Memory B cell (primary cell): Measurements from ENCODE around the gene UBE2E1.
"Not testable (repeated sequence)": the region's sequence is repeated elsewhere in the genome, so short reads cannot be mapped to it uniquely, and the experiment has no call there.

Experiments used
- ATAC-seq: fragments of 150-1000 bp; cut with Tn5 transposase; 2 replicates; pipeline ENCODE4 v1.10.0; 2021; ENCODE audit warnings: low read depth, mild to moderate bottlenecking, moderate library complexity
- DNase-seq, 2 donors: peaks; one replicate each; pipeline ENCODE4 v3.0.0; 2022; ENCODE audit warnings: low spot score in 2 of 2
- H3K27ac Mint-ChIP-seq: one replicate; pipeline ENCODE4 v1.8.0; 2022; ENCODE audit warnings: mild to moderate bottlenecking, moderate library complexity, mixed read lengths
- H3K27me3 Mint-ChIP-seq: one replicate; pipeline ENCODE4 v1.8.0; 2022; ENCODE audit warnings: mixed read lengths
- H3K36me3 Mint-ChIP-seq: one replicate; pipeline ENCODE4 v1.8.0; 2022; ENCODE audit warnings: mild to moderate bottlenecking, mixed read lengths
- H3K4me1 Mint-ChIP-seq: one replicate; pipeline ENCODE4 v1.8.0; 2022; ENCODE audit warnings: mixed read lengths
- H3K4me3 Mint-ChIP-seq: one replicate; pipeline ENCODE4 v1.8.0; 2022; ENCODE audit warnings: mild to moderate bottlenecking, moderate library complexity, mixed read lengths
- H3K9me3 Mint-ChIP-seq: one replicate; pipeline ENCODE4 v1.8.0; 2022; ENCODE audit warnings: mixed read lengths

UBE2E1 gene

GRCh38 chr3:23865595-23866396 is 60.0 kb downstream of the UBE2E1 start:
- Mint-ChIP-seq H3K27ac (peak overlapping the region; percentile 85), H3K36me3 (peaks cover 15% of the 10 kb centered on the region), H3K27me3 (no peaks in the 10 kb centered on the region), H3K9me3 (no peaks in the 10 kb centered on the region), H3K4me3 (no peak overlapping the region), H3K4me1 (peaks cover 27% of the 10 kb centered on the region)
- DNase-seq (no peak), ATAC-seq (peak; percentile 42)

- ATAC-seq (no peak), DNase-seq (no peak)
- Mint-ChIP-seq H3K9me3 (no peaks in the 10 kb centered on the region), H3K4me3 (no peak overlapping the region), H3K27me3 (no peaks in the 10 kb centered on the region), H3K36me3 (peaks cover 10% of the 10 kb centered on the region), H3K4me1 (peaks cover 27% of the 10 kb centered on the region), H3K27ac (no peak overlapping the region)
Observed at GRCh38 chr3:23867400-23867799, 61.6 kb downstream of the UBE2E1 start.

- peaks cover 10% of the 10 kb centered on the region for H3K36me3 Mint-ChIP-seq
- no peak overlapping the region for H3K4me3 Mint-ChIP-seq
- ATAC-seq, result no peak
- no peak overlapping the region for H3K27ac Mint-ChIP-seq
- peaks cover 27% of the 10 kb centered on the region for H3K4me1 Mint-ChIP-seq
- DNase-seq, result no peak
- H3K27me3 Mint-ChIP-seq, result no peaks in the 10 kb centered on the region
- H3K9me3 Mint-ChIP-seq, result no peaks in the 10 kb centered on the region
Observed at GRCh38 chr3:23867838-23868237, 62.1 kb downstream of the UBE2E1 start.

DNA sequence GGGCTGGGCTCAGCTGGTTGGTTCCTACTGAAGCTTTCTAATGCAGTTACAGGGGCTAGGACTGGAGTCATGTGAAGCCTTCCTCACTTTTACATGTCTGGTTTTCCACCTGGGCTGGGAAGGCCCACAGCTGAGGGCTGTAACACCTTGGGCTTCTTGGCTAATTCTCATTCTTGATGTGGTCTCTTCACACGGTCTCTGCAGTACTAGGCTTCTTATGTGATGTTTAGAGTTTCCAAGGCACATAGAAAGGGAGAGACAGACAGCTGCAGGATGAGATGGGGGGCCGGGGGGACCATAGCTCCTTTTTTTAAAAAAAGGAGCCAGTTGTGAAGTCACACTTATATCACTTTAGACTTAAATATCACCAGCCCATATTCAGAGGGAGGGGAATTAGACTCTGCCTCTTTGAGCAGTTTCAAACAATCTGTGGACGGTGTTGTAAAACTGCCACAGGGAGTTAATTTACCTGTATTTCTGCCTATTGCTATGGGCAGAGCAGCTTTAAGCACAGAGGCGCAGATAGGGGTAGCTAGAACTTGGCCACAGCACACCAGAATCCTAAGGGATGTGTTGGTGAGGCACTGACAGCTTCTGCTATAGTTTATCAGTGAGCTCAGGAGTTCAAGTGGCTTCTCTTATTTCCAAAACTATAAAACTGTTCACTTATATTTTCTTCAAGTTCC is 64.4 kb downstream of the UBE2E1 start:
- DNase-seq (no peak), ATAC-seq (no peak)
- H3K4me1 Mint-ChIP-seq, result peaks cover 33% of the 10 kb centered on the region
- no peaks in the 10 kb centered on the region for H3K36me3 Mint-ChIP-seq
- no peak overlapping the region for H3K4me3 Mint-ChIP-seq
- H3K27me3 Mint-ChIP-seq, result no peaks in the 10 kb centered on the region
- no peak overlapping the region for H3K27ac Mint-ChIP-seq
- H3K9me3 Mint-ChIP-seq, result no peaks in the 10 kb centered on the region

DNA sequence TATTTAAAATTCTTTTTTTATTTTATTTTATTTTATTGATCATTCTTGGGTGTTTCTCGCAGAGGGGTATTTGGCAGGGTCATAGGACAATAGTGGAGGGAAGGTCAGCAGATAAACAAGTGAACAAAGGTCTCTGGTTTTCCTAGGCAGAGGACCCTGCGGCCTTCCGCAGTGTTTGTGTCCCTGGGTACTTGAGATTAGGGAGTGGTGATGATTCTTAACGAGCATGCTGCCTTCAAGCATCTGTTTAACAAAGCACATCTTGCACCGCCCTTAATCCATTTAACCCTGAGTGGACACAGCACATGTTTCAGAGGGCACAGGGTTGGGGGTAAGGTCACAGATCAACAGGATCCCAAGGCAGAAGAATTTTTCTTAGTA is 64.9 kb downstream of the UBE2E1 start:
- not testable (repeated sequence) for H3K9me3 Mint-ChIP-seq, DNase-seq, ATAC-seq, H3K27me3 Mint-ChIP-seq, H3K36me3 Mint-ChIP-seq, H3K4me3 Mint-ChIP-seq, H3K27ac Mint-ChIP-seq
- H3K4me1 Mint-ChIP-seq, result peaks cover 29% of the 10 kb centered on the region

GRCh38 chr3:23871361-23871760 is 65.6 kb downstream of the UBE2E1 start:
- peaks cover 28% of the 10 kb centered on the region for H3K4me1 Mint-ChIP-seq
- DNase-seq, H3K4me3 Mint-ChIP-seq, H3K27ac Mint-ChIP-seq, H3K36me3 Mint-ChIP-seq, ATAC-seq, H3K9me3 Mint-ChIP-seq, H3K27me3 Mint-ChIP-seq: not testable (repeated sequence)

- Mint-ChIP-seq H3K27ac (no peak overlapping the region), H3K36me3 (no peaks in the 10 kb centered on the region), H3K27me3 (no peaks in the 10 kb centered on the region), H3K4me1 (peaks cover 32% of the 10 kb centered on the region), H3K9me3 (no peaks in the 10 kb centered on the region), H3K4me3 (no peak overlapping the region)
- ATAC-seq, result no peak
- DNase-seq, result no peak
Observed at GRCh38 chr3:23872330-23872729, 66.6 kb downstream of the UBE2E1 start.

DNA sequence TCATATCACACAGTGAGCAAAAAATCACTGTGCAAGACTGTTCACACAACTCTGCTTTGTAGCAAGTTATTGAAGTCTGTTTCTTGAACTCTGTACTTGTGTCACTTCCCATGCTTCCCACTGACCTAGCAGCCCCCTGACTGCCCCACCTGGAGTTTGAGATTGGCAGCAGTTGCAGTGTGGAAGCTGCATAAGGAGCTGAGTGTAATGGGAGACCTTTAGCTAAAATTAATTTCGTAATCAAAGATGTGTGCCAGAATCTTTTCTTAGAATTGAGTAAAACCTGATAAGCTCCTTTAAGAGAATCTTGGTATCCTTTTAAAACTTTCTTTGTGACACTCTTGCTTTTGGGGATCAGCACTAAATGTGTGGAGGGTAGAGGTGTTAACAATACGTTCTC is 68.2 kb downstream of the UBE2E1 start:
- Mint-ChIP-seq H3K4me1 (peaks cover 31% of the 10 kb centered on the region), H3K27ac (peak overlapping the region; percentile 37), H3K27me3 (no peaks in the 10 kb centered on the region), H3K9me3 (no peaks in the 10 kb centered on the region), H3K4me3 (no peak overlapping the region), H3K36me3 (no peaks in the 10 kb centered on the region)
- no peak for ATAC-seq
- DNase-seq, result no peak

DNA sequence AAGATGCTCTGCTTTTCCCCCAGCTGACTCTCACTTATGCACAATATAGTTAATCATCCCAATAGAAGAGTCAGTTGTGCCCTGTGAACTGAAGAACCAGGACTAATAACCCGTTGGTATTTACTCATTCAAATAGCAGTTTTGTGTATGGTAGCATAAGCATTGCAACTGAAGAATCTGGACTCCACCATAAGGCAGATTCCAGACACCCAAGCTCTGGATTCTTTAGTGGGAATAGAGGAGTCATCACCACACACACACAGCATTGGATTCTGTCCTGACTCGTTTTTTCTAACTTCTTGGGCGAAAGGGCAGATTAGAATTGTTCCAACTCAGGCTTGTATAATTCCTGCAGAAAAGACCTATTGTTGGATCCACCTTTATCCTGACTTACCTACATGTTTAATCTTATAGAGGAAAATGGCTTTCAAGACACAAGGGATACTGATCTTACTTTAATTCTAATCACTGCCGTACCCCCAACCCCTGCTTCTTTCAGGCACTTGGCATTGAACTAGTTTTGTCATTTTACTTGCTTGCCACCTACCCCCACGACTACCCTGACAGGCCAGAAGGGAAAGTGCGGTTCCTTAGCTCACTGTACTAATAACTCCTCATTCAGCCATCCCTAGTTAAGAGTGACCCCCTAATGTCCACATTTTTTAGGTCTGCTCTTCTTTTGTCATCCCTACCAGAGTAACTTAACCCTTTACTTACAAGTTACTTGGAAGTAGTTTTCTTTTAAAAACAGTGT is 68.8 kb downstream of the UBE2E1 start:
- peaks cover 31% of the 10 kb centered on the region for H3K4me1 Mint-ChIP-seq
- DNase-seq (no peak), ATAC-seq (no peak)
- no peaks in the 10 kb centered on the region for H3K27me3 Mint-ChIP-seq
- no peak overlapping the region for H3K4me3 Mint-ChIP-seq
- H3K36me3 Mint-ChIP-seq, result no peaks in the 10 kb centered on the region
- H3K9me3 Mint-ChIP-seq, result no peaks in the 10 kb centered on the region
- H3K27ac Mint-ChIP-seq, result peak overlapping the region; percentile 37

DNA sequence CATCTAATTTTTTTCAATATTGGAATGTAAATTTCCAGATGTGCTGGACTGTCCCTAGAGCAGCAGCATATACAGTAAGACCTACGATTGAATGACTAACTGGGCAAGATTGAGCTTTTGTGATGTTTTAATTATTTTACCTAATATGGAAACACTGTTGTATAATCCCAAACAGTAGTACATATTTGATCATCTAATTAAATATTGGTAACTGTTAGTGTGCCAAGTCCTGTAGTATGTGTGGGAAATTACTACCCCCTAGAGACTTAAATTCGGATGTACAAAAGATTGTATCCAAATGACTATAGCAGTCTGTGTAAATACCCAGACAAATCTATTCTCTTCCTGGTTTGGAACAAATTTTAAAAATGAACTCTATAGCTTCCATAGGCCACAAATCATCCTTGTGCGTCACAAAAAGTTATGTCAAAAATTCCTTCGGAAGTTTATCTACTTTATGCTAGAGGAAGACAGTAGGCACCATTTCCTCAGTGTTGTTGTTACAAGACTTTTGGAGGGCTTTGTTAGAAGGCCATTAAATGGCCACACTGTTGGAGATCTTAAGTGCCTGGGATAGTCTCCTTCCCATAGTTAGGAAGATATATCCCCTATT is 69.5 kb downstream of the UBE2E1 start:
- Mint-ChIP-seq H3K4me1 (peaks cover 31% of the 10 kb centered on the region), H3K27ac (no peak overlapping the region), H3K36me3 (no peaks in the 10 kb centered on the region), H3K9me3 (no peaks in the 10 kb centered on the region), H3K4me3 (no peak overlapping the region), H3K27me3 (no peaks in the 10 kb centered on the region)
- no peak for DNase-seq
- ATAC-seq, result no peak

- ATAC-seq, result no peak
- peaks cover 34% of the 10 kb centered on the region for H3K4me1 Mint-ChIP-seq
- peaks cover 7% of the 10 kb centered on the region for H3K36me3 Mint-ChIP-seq
- H3K27ac Mint-ChIP-seq, result no peak overlapping the region
- no peaks in the 10 kb centered on the region for H3K9me3 Mint-ChIP-seq
- DNase-seq, result no peak
- H3K4me3 Mint-ChIP-seq, result no peak overlapping the region
- H3K27me3 Mint-ChIP-seq, result no peaks in the 10 kb centered on the region
Observed at GRCh38 chr3:23876923-23877322, 71.2 kb downstream of the UBE2E1 start.

DNA sequence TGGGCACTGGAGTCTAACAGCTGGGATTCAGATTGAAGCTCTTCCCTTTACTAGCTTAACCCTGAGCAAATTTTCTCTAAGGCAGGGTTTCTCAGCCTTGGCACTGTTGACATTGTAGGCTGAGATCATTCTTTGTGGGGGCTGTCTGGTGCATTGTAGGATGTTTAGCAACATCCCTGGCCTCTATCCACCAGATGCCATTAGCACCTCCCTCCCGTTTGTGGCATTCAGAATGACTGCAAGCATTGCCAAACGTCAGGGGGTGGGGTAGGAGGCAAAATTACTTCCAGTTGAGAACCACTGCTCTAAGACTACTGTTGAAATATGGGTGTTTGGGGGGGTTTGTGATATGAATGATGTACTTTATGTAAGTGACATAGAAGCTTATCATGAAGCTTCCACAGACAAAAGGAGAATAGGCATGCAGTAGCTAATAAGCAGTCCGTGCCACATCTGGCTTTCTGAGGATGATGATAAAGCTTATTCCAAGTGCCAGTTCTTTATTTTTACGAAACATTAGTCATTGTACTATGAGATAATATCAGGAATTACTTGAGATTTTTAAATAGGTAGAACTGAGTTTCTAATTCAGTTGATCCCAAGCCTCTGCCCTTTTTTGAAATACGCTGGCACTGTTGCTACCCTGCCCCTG is 71.7 kb downstream of the UBE2E1 start:
- peaks cover 34% of the 10 kb centered on the region for H3K4me1 Mint-ChIP-seq
- H3K4me3 Mint-ChIP-seq, result no peak overlapping the region
- no peak for DNase-seq

DNA sequence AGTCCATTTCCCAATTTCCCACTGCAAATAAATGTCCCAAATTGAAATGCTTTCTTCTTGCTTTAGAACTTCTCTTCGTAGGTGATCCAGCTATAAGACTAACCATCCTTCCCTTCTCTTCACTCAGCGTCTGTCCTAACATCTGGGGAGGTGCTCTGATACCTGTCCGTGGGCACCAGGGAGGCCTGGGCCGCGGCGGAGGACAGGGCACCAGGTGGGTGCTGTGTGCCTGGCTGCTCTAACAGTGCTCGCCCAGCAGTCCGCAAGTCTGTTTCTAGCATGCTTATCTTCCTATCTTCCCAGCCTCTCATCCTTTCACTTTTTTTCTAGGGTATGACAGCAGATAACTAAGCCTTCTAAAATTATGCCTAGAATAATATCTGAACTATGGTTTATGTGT is 73.7 kb downstream of the UBE2E1 start:
- ATAC-seq, result no peak
- Mint-ChIP-seq H3K36me3 (peaks cover 7% of the 10 kb centered on the region), H3K4me3 (no peak overlapping the region), H3K27me3 (no peaks in the 10 kb centered on the region), H3K4me1 (peaks cover 23% of the 10 kb centered on the region), H3K27ac (no peak overlapping the region), H3K9me3 (no peaks in the 10 kb centered on the region)
- no peak for DNase-seq

More for the DNA sequence above, 71.7 kb downstream of the UBE2E1 start:
- no peaks in the 10 kb centered on the region for H3K27me3 Mint-ChIP-seq
- no peak overlapping the region for H3K27ac Mint-ChIP-seq
- peaks cover 7% of the 10 kb centered on the region for H3K36me3 Mint-ChIP-seq
- ATAC-seq, result no peak
- H3K9me3 Mint-ChIP-seq, result no peaks in the 10 kb centered on the region
